NT2/D1 (cell line): Measurements from ENCODE around the gene MCTP1.

Source experiments
- SUZ12 ChIP-seq: IDR thresholded peaks from 2 replicates; pipeline ENCODE4 v1.6.1; 2011; ENCODE audit not compliant: insufficient read length, insufficient read depth; ENCODE audit errors: extremely low read depth
- YY1 ChIP-seq: IDR thresholded peaks from 2 replicates; pipeline ENCODE4 v1.6.1; 2011; ENCODE audit not compliant: insufficient read length, insufficient read depth
- ZNF274 ChIP-seq: IDR thresholded peaks from 2 replicates; pipeline ENCODE4 v1.6.1; 2011; ENCODE audit warnings: mild to moderate bottlenecking, low read depth, low read length

- TF ChIP-seq ZNF274 (no peak), SUZ12 (no peak), YY1 (no peak)
Observed at GRCh38 chr5:95152535-95152934, 132.4 kb downstream of the MCTP1 start.
